ENCODE measurements around the gene SMIM41.

DNA sequence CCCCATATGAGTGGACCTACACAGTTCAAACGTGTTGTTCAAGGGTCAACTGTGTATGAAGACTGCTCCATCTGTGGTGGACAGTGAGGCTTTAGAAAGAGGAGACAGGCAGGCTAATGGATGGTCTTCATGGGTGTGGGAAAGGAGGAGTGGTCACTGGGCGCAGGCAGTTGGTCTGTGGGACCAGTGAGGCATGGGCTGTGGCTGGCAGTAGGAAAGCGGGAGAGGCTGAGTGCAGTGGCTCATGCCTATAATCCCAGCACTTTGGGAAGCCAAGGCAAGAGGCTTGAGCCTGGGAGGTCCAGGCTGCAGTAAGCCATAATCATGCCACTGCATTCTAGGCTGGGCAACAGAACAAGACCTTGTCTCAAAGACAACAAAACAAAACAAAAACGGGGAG is 30.2 kb upstream of the SMIM41 start:
- TF ChIP-seq, protein P1, sequence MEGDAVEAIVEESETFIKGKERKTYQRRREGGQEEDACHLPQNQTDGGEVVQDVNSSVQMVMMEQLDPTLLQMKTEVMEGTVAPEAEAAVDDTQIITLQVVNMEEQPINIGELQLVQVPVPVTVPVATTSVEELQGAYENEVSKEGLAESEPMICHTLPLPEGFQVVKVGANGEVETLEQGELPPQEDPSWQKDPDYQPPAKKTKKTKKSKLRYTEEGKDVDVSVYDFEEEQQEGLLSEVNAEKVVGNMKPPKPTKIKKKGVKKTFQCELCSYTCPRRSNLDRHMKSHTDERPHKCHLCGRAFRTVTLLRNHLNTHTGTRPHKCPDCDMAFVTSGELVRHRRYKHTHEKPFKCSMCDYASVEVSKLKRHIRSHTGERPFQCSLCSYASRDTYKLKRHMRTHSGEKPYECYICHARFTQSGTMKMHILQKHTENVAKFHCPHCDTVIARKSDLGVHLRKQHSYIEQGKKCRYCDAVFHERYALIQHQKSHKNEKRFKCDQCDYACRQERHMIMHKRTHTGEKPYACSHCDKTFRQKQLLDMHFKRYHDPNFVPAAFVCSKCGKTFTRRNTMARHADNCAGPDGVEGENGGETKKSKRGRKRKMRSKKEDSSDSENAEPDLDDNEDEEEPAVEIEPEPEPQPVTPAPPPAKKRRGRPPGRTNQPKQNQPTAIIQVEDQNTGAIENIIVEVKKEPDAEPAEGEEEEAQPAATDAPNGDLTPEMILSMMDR (conservative IDR thresholded peaks at IDR 0.05; ENCODE audit: low read length), result no peak
- TF ChIP-seq EZH2phosphoT487 (IDR thresholded peaks at IDR 0.05; ENCODE audit: borderline replicate concordance, low read depth, low read length), result no peak
